ENCODE results near the gene KCNG3.

The KCNG3 gene

DNA sequence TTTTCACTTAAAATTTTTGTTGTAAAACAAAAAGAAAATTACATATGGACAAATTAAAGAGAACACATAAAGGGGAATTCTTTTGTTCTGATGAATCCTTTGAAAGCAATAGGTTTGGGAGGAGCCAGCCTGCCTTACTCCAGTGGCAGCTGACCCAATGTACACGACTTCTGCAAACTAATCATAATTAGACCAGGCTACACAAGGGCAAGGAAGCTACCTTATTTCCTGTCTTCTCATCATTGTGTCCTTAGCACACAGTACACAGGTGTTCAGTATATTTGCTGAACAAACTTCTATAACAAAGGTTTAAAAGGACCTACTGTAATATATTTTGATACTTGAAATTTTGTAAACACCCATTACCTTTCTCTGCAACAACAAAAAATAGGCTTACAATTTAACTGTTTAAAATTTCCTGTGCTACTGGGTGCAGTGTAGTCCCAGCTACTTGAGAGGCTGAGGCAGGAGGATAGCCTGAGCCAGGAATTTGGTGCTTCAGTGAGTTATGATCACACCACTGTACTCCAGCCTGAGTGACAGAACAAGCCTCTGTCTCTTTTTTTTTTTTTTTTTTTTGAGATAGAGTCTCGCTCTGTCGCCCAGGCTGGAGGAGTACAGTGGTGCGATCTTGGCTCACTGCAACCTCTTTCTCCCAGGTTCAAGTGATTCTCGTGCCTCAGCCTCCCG is 18.9 kb downstream of the KCNG3 start:
- DNase-seq (ENCODE audit: low read depth, low spot score): no peak
- H3K27me3 ChIP-seq (ENCODE audit: insufficient read depth, insufficient read length): no peaks in the 10 kb centered on the region
- no peaks in the 10 kb centered on the region for H3K9me3 ChIP-seq (ENCODE audit: insufficient read depth, low read length)
- H3K4me1 ChIP-seq (ENCODE audit: insufficient read depth, insufficient read length): no peaks in the 10 kb centered on the region
- no peak overlapping the region for H3K9ac ChIP-seq (ENCODE audit: insufficient read length, low read depth)
- no peak for TF ChIP-seq SUZ12 (IDR thresholded peaks at IDR 0.05; ENCODE audit: extremely low read depth, insufficient read depth, insufficient read length)
- H3K36me3 ChIP-seq (ENCODE audit: insufficient read depth, insufficient read length, low read length): no peaks in the 10 kb centered on the region
- no peak overlapping the region for H3K4me3 ChIP-seq (ENCODE audit: insufficient read length, low read depth)

GRCh38 chr2:42470706-42471105 is 23.1 kb downstream of the KCNG3 start:
- Histone ChIP-seq H3K9me3 (ENCODE audit: insufficient read depth, low read length) (no peaks in the 10 kb centered on the region), H3K4me3 (ENCODE audit: insufficient read length, low read depth) (no peak overlapping the region), H3K9ac (ENCODE audit: insufficient read length, low read depth) (no peak overlapping the region), H3K27me3 (ENCODE audit: insufficient read depth, insufficient read length) (no peaks in the 10 kb centered on the region), H3K4me1 (ENCODE audit: insufficient read depth, insufficient read length) (no peaks in the 10 kb centered on the region), H3K36me3 (ENCODE audit: insufficient read depth, insufficient read length, low read length) (no peaks in the 10 kb centered on the region)
- no peak for DNase-seq (ENCODE audit: low read depth, low spot score)
- TF ChIP-seq YY1 (IDR thresholded peaks at IDR 0.05; ENCODE audit: insufficient read depth, insufficient read length) (no peak), SUZ12 (IDR thresholded peaks at IDR 0.05; ENCODE audit: extremely low read depth, insufficient read depth, insufficient read length) (no peak), ZNF274 (IDR thresholded peaks at IDR 0.05; ENCODE audit: low read depth, low read length) (no peak)

GRCh38 chr2:42464631-42465030 is 29.2 kb downstream of the KCNG3 start:
- no peak for TF ChIP-seq YY1 (IDR thresholded peaks at IDR 0.05; ENCODE audit: insufficient read depth, insufficient read length)
- TF ChIP-seq SUZ12 (IDR thresholded peaks at IDR 0.05; ENCODE audit: extremely low read depth, insufficient read depth, insufficient read length): no peak
- TF ChIP-seq ZNF274 (IDR thresholded peaks at IDR 0.05; ENCODE audit: low read depth, low read length): no peak
- Histone ChIP-seq H3K9ac (ENCODE audit: insufficient read length, low read depth) (no peak overlapping the region), H3K36me3 (ENCODE audit: insufficient read depth, insufficient read length, low read length) (no peaks in the 10 kb centered on the region), H3K27me3 (ENCODE audit: insufficient read depth, insufficient read length) (no peaks in the 10 kb centered on the region), H3K4me1 (ENCODE audit: insufficient read depth, insufficient read length) (no peaks in the 10 kb centered on the region), H3K9me3 (ENCODE audit: insufficient read depth, low read length) (no peaks in the 10 kb centered on the region), H3K4me3 (ENCODE audit: insufficient read length, low read depth) (no peak overlapping the region)
- DNase-seq (ENCODE audit: low read depth, low spot score): no peak

DNA sequence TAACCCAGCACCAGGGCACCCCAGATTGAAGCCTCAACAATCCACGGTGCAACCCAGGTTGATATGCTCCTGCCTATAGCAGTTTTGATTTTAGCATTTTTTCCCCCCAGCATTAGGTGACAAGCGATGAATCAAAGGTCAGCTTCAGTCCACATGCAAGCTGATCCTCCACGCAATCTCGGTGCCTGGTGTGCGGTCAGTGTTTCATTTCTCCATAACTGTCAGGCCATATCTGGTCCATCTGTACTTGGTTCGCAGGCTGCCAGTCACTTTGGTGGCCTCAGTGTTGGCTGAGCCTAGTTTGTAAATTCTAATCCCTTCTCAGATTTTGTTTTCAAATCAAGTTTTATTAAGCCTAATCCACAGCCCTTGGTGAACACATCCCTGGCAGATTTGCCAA is 30.2 kb downstream of the KCNG3 start:
- no peaks in the 10 kb centered on the region for H3K4me1 ChIP-seq (ENCODE audit: insufficient read depth, insufficient read length)

DNA sequence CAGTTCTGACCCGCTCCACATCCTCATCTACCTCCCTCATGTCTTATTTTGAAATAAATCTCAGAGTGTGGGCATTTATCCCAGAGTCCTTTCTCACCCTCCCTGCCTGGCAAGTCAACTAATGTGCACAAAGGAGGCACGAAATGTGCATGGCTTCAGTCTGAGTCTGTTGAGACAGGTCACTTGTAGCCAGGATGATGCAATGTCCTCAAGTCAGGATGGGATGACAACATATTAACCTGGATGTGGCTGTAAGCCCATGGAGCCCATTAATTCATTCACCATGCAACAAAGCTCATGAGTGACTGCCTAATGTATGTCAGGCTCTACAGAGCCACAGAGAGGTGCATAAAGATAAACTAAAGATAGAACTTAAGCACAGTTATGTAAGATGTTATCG is 34.5 kb downstream of the KCNG3 start:
- no peak overlapping the region for H3K4me3 ChIP-seq (ENCODE audit: insufficient read length, low read depth)
- no peaks in the 10 kb centered on the region for H3K36me3 ChIP-seq (ENCODE audit: insufficient read depth, insufficient read length, low read length)
- no peaks in the 10 kb centered on the region for H3K27me3 ChIP-seq (ENCODE audit: insufficient read depth, insufficient read length)
- H3K4me1 ChIP-seq (ENCODE audit: insufficient read depth, insufficient read length): peaks cover 2% of the 10 kb centered on the region
- TF ChIP-seq YY1 (IDR thresholded peaks at IDR 0.05; ENCODE audit: insufficient read depth, insufficient read length) (no peak), SUZ12 (IDR thresholded peaks at IDR 0.05; ENCODE audit: extremely low read depth, insufficient read depth, insufficient read length) (no peak), ZNF274 (IDR thresholded peaks at IDR 0.05; ENCODE audit: low read depth, low read length) (no peak)
- H3K9me3 ChIP-seq (ENCODE audit: insufficient read depth, low read length): no peaks in the 10 kb centered on the region
- no peak overlapping the region for H3K9ac ChIP-seq (ENCODE audit: insufficient read length, low read depth)
- DNase-seq (ENCODE audit: low read depth, low spot score): no peak

More for the DNA sequence above, 30.2 kb downstream of the KCNG3 start:
- Histone ChIP-seq H3K36me3 (ENCODE audit: insufficient read depth, insufficient read length, low read length) (no peaks in the 10 kb centered on the region), H3K9ac (ENCODE audit: insufficient read length, low read depth) (no peak overlapping the region), H3K4me3 (ENCODE audit: insufficient read length, low read depth) (no peak overlapping the region), H3K27me3 (ENCODE audit: insufficient read depth, insufficient read length) (no peaks in the 10 kb centered on the region), H3K9me3 (ENCODE audit: insufficient read depth, low read length) (no peaks in the 10 kb centered on the region)
- no peak for DNase-seq (ENCODE audit: low read depth, low spot score)
- TF ChIP-seq SUZ12 (IDR thresholded peaks at IDR 0.05; ENCODE audit: extremely low read depth, insufficient read depth, insufficient read length): no peak
- TF ChIP-seq ZNF274 (IDR thresholded peaks at IDR 0.05; ENCODE audit: low read depth, low read length): no peak
- no peak for TF ChIP-seq YY1 (IDR thresholded peaks at IDR 0.05; ENCODE audit: insufficient read depth, insufficient read length)

- no peaks in the 10 kb centered on the region for H3K36me3 ChIP-seq (ENCODE audit: insufficient read depth, insufficient read length, low read length)
- no peak overlapping the region for H3K9ac ChIP-seq (ENCODE audit: insufficient read length, low read depth)
- H3K4me3 ChIP-seq (ENCODE audit: insufficient read length, low read depth): no peak overlapping the region
- H3K27me3 ChIP-seq (ENCODE audit: insufficient read depth, insufficient read length): no peaks in the 10 kb centered on the region
- no peak for DNase-seq (ENCODE audit: low read depth, low spot score)
- no peaks in the 10 kb centered on the region for H3K9me3 ChIP-seq (ENCODE audit: insufficient read depth, low read length)
- H3K4me1 ChIP-seq (ENCODE audit: insufficient read depth, insufficient read length): peaks cover 2% of the 10 kb centered on the region
- TF ChIP-seq YY1 (IDR thresholded peaks at IDR 0.05; ENCODE audit: insufficient read depth, insufficient read length) (no peak), ZNF274 (IDR thresholded peaks at IDR 0.05; ENCODE audit: low read depth, low read length) (no peak), SUZ12 (IDR thresholded peaks at IDR 0.05; ENCODE audit: extremely low read depth, insufficient read depth, insufficient read length) (no peak)
Observed at GRCh38 chr2:42458396-42458795, 35.4 kb downstream of the KCNG3 start.

DNA sequence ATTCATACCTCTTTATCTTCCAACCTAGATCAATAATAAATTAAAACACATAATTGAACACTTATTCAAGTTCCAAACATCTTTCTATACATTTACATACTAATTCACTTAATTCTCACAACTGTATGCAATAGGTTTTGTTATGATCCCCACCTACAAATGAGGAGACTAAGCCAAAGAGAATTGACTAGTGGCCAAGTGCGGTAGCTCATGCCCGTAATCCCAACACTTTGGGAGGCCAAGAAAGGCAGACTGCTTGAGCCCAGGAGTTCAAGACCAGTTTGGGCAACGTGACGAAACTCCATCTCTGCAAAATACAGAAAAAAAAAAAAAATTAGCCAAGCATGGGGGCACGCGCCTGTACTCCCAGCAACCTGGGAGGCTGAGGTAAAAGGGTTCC is 36.8 kb downstream of the KCNG3 start:
- H3K9me3 ChIP-seq (ENCODE audit: insufficient read depth, low read length): no peaks in the 10 kb centered on the region
- no peak for TF ChIP-seq ZNF274 (IDR thresholded peaks at IDR 0.05; ENCODE audit: low read depth, low read length)
- TF ChIP-seq SUZ12 (IDR thresholded peaks at IDR 0.05; ENCODE audit: extremely low read depth, insufficient read depth, insufficient read length): no peak
- no peak for TF ChIP-seq YY1 (IDR thresholded peaks at IDR 0.05; ENCODE audit: insufficient read depth, insufficient read length)
- peaks cover 2% of the 10 kb centered on the region for H3K4me1 ChIP-seq (ENCODE audit: insufficient read depth, insufficient read length)
- H3K27me3 ChIP-seq (ENCODE audit: insufficient read depth, insufficient read length): no peaks in the 10 kb centered on the region
- no peak overlapping the region for H3K9ac ChIP-seq (ENCODE audit: insufficient read length, low read depth)
- DNase-seq (ENCODE audit: low read depth, low spot score): peak; percentile 27
- H3K4me3 ChIP-seq (ENCODE audit: insufficient read length, low read depth): no peak overlapping the region
- H3K36me3 ChIP-seq (ENCODE audit: insufficient read depth, insufficient read length, low read length): no peaks in the 10 kb centered on the region
